H9 (cell line): ENCODE measurements around the gene MB. TPM values are rescaled to one million over a fixed set of nuclear protein-coding genes. Genes with fewer than 3 reads are reported as not detected.

Experiments
- DNase-seq: peaks from one replicate; pipeline ENCODE4 v3.0.0-alpha.2; 2017
- H2AFZ ChIP-seq: one replicate; pipeline ENCODE4 v1.6.1; 2013; ENCODE audit warnings: mild to moderate bottlenecking, low read length, control low read depth, moderate library complexity
- H2AK5ac ChIP-seq: 2 replicates; pipeline ENCODE4 v1.6.1; 2013; ENCODE audit warnings: low read length, control low read depth, mixed read lengths; ENCODE audit not compliant: insufficient read length
- H2BK120ac ChIP-seq: one replicate; pipeline ENCODE4 v1.6.1; 2013; ENCODE audit warnings: low read depth, mild to moderate bottlenecking, low read length, control low read depth, inconsistent platforms; ENCODE audit not compliant: poor library complexity, severe bottlenecking
- H2BK12ac ChIP-seq: 2 replicates; pipeline ENCODE4 v1.6.1; 2013; ENCODE audit warnings: low read length, control low read depth, mixed read lengths, low read depth; ENCODE audit not compliant: insufficient read length
- H2BK15ac ChIP-seq: 2 replicates; pipeline ENCODE4 v1.6.1; 2013; ENCODE audit warnings: low read depth, low read length, control low read depth
- H2BK20ac ChIP-seq: one replicate; pipeline ENCODE4 v1.6.1; 2013; ENCODE audit warnings: low read depth, mild to moderate bottlenecking, low read length, control low read depth, inconsistent platforms; ENCODE audit not compliant: poor library complexity, severe bottlenecking
- H2BK5ac ChIP-seq: 2 replicates; pipeline ENCODE4 v1.6.1; 2013; ENCODE audit warnings: low read length, control low read depth, mixed read lengths; ENCODE audit not compliant: insufficient read length
- H3K14ac ChIP-seq: 2 replicates; pipeline ENCODE4 v1.6.1; 2013; ENCODE audit warnings: low read length, control low read depth; ENCODE audit not compliant: insufficient read depth
- H3K18ac ChIP-seq: 2 replicates; pipeline ENCODE4 v1.6.1; 2013; ENCODE audit warnings: low read depth, mild to moderate bottlenecking, mixed read lengths, low read length, control low read depth; ENCODE audit not compliant: insufficient read length
- H3K23ac ChIP-seq: 2 replicates; pipeline ENCODE4 v1.6.1; 2013; ENCODE audit warnings: low read length, control low read depth, mixed read lengths, low read depth; ENCODE audit not compliant: insufficient read length
- H3K23me2 ChIP-seq: 2 replicates; pipeline ENCODE4 v1.6.1; 2013; ENCODE audit warnings: low read depth, mild to moderate bottlenecking, mixed read lengths, low read length, control low read depth; ENCODE audit not compliant: insufficient read length, poor library complexity, severe bottlenecking
- H3K27ac ChIP-seq: 2 replicates; pipeline ENCODE4 v1.5.1; 2013; ENCODE audit warnings: low read length, control low read depth, mixed read lengths, low read depth; ENCODE audit not compliant: insufficient read length
- H3K27me3 ChIP-seq: 2 replicates; pipeline ENCODE4 v1.6.1; 2013; ENCODE audit warnings: low read length, control low read depth, inconsistent platforms; ENCODE audit not compliant: insufficient read depth
- H3K4ac ChIP-seq: 2 replicates; pipeline ENCODE4 v1.6.1; 2013; ENCODE audit warnings: low read depth, mild to moderate bottlenecking, control low read depth, inconsistent platforms, low read length, moderate library complexity
- H3K4me1 ChIP-seq: 2 replicates; pipeline ENCODE4 v1.6.1; 2013; ENCODE audit warnings: low read length, control low read depth, inconsistent platforms; ENCODE audit not compliant: insufficient read depth
- H3K4me2 ChIP-seq: 2 replicates; pipeline ENCODE4 v1.6.1; 2013; ENCODE audit warnings: low read length, control low read depth, mixed read lengths; ENCODE audit not compliant: insufficient read length, insufficient read depth
- H3K56ac ChIP-seq: 2 replicates; pipeline ENCODE4 v1.6.1; 2013; ENCODE audit warnings: low read depth, mild to moderate bottlenecking, mixed read lengths, low read length, control low read depth; ENCODE audit not compliant: insufficient read length
- H3K79me1 ChIP-seq: 2 replicates; pipeline ENCODE4 v1.6.1; 2013; ENCODE audit warnings: low read depth, mild to moderate bottlenecking, moderate library complexity, low read length, control low read depth, inconsistent platforms; ENCODE audit not compliant: insufficient read depth, poor library complexity, severe bottlenecking
- H3K79me2 ChIP-seq: 2 replicates; pipeline ENCODE4 v1.6.1; 2013; ENCODE audit warnings: low read length, control low read depth, inconsistent platforms; ENCODE audit not compliant: insufficient read depth
- H3K9ac ChIP-seq: 2 replicates; pipeline ENCODE4 v1.6.1; 2013; ENCODE audit warnings: low read length, control low read depth, mixed read lengths; ENCODE audit not compliant: insufficient read length; ENCODE audit errors: extremely low read depth
- H3K9me3 ChIP-seq: one replicate; pipeline ENCODE4 v1.6.1; 2013; ENCODE audit warnings: low read depth, low read length, inconsistent platforms; ENCODE audit not compliant: control insufficient read depth
- H3T11ph ChIP-seq: one replicate; pipeline ENCODE4 v1.6.1; 2013; ENCODE audit warnings: mild to moderate bottlenecking, low read length, control low read depth, inconsistent platforms
- H4K20me1 ChIP-seq: one replicate; pipeline ENCODE4 v1.6.1; 2013; ENCODE audit not compliant: control insufficient read depth, insufficient read length, insufficient read depth
- H4K5ac ChIP-seq: 2 replicates; pipeline ENCODE4 v1.6.1; 2013; ENCODE audit warnings: low read depth, mild to moderate bottlenecking, mixed read lengths, low read length, control low read depth; ENCODE audit not compliant: insufficient read length
- H4K8ac ChIP-seq: replicated peaks from 2 replicates; pipeline ENCODE4 v1.6.1; 2013; ENCODE audit warnings: low read length, control low read depth, mixed read lengths, low read depth; ENCODE audit not compliant: insufficient read length
- H4K91ac ChIP-seq: 2 replicates; pipeline ENCODE4 v1.6.1; 2013; ENCODE audit warnings: low read depth, mild to moderate bottlenecking, moderate library complexity, mixed read lengths, low read length, control low read depth; ENCODE audit not compliant: insufficient read length
- H3K27ac Mint-ChIP-seq, 3 experiments: 2 replicates in 2 of 3; 3 replicates in 1 of 3; pipeline ENCODE4 v1.8.0; 2020 to 2021; ENCODE audit warnings: mixed read lengths in 3 of 3, mild to moderate bottlenecking in 1 of 3, moderate library complexity in 1 of 3
- H3K27me3 Mint-ChIP-seq: 2 replicates; pipeline ENCODE4 v1.8.0; 2021; ENCODE audit warnings: low read depth, mild to moderate bottlenecking, moderate library complexity, mixed read lengths
- H3K36me3 Mint-ChIP-seq, 3 experiments: 2 replicates in 2 of 3; 3 replicates in 1 of 3; pipeline ENCODE4 v1.8.0; 2020 to 2021; ENCODE audit warnings: low read depth in 3 of 3, mixed read lengths in 3 of 3; ENCODE audit not compliant: insufficient read depth in 1 of 3
- H3K4me1 Mint-ChIP-seq, 2 experiments: 2 replicates each; pipeline ENCODE4 v1.8.0; 2020; ENCODE audit warnings: mixed read lengths in 2 of 2
- H3K4me3 Mint-ChIP-seq, 2 experiments: 2 replicates in 1 of 2; 3 replicates in 1 of 2; pipeline ENCODE4 v1.8.0; 2020 to 2021; ENCODE audit warnings: mild to moderate bottlenecking in 2 of 2, mixed read lengths in 2 of 2, moderate library complexity in 1 of 2
- H3K9me3 Mint-ChIP-seq, 2 experiments: 2 replicates in 1 of 2; 3 replicates in 1 of 2; pipeline ENCODE4 v1.8.0; 2020; ENCODE audit warnings: mild to moderate bottlenecking in 2 of 2, mixed read lengths in 2 of 2, moderate library complexity in 1 of 2
- WGBS: extraction: QIAGEN DNeasy Blood & Tissue Kit; methylation state at CpG from one replicate; pipeline ENCODE4 v1.1.7; 2013; ENCODE audit warnings: missing lambda C conversion rate, low lambda C conversion rate, mixed read lengths; ENCODE audit not compliant: insufficient read length; ENCODE audit errors: extremely low coverage; 5-methylcytosine and 5-hydroxymethylcytosine counted together
- total RNA-seq: library from RNA; stranded (reverse); gene quantifications from 2 replicates; pipeline ENCODE4 v1.2.1, GENCODE V29; 2021
- TF ChIP-seq, protein P1 (sequence below): fragments of 200-600 bp; sonication (generic); conservative IDR thresholded peaks from 3 replicates; pipeline ENCODE4 v1.8.0; 2021; ENCODE audit warnings: antibody characterized with exemption, mild to moderate bottlenecking

MB gene
- total RNA-seq, 1 experiment from 2014 or later = 0.55 TPM

- Histone ChIP-seq H2BK12ac (no peak overlapping the region), H3K23me2 (no peaks in the 10 kb centered on the region), H3K9me3 (no peaks in the 10 kb centered on the region), H3K79me2 (no peaks in the 10 kb centered on the region), H4K5ac (peak overlapping the region; percentile 17), H3K56ac (no peak overlapping the region), H3K4ac (no peak overlapping the region), H4K91ac (no peak overlapping the region), H2BK120ac (no peak overlapping the region), H3K23ac (no peak overlapping the region), H2BK5ac (no peak overlapping the region), H3K4me2 (no peak overlapping the region), H2BK20ac (no peak overlapping the region), H4K20me1 (no peaks in the 10 kb centered on the region), H2AFZ (no peak overlapping the region), H3K79me1 (no peaks in the 10 kb centered on the region), H3K9ac (no peak overlapping the region), H4K8ac (no peak overlapping the region), H2AK5ac (no peak overlapping the region), H2BK15ac (no peak overlapping the region), H3K27ac (no peak overlapping the region), H3T11ph (no peak overlapping the region), H3K14ac (no peak overlapping the region), H3K4me1 (no peaks in the 10 kb centered on the region), H3K18ac (no peak overlapping the region), H3K27me3 (no peaks in the 10 kb centered on the region)
- H3K9me3 Mint-ChIP-seq = no peaks in the 10 kb centered on the region
- no peak overlapping the region for H3K4me3 Mint-ChIP-seq
- no peak overlapping the region for H3K27ac Mint-ChIP-seq
- WGBS = 100% methylated on average over 1 of the region's 1 CpG
- DNase-seq = no peak
- peaks cover 7% of the 10 kb centered on the region; the same call in 1 of the 2 replicates for H3K27me3 Mint-ChIP-seq
- TF ChIP-seq, protein P1, sequence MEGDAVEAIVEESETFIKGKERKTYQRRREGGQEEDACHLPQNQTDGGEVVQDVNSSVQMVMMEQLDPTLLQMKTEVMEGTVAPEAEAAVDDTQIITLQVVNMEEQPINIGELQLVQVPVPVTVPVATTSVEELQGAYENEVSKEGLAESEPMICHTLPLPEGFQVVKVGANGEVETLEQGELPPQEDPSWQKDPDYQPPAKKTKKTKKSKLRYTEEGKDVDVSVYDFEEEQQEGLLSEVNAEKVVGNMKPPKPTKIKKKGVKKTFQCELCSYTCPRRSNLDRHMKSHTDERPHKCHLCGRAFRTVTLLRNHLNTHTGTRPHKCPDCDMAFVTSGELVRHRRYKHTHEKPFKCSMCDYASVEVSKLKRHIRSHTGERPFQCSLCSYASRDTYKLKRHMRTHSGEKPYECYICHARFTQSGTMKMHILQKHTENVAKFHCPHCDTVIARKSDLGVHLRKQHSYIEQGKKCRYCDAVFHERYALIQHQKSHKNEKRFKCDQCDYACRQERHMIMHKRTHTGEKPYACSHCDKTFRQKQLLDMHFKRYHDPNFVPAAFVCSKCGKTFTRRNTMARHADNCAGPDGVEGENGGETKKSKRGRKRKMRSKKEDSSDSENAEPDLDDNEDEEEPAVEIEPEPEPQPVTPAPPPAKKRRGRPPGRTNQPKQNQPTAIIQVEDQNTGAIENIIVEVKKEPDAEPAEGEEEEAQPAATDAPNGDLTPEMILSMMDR = no peak
- H3K36me3 Mint-ChIP-seq = no peaks in the 10 kb centered on the region
- peaks cover 9 to 21% of the 10 kb centered on the region in 2 experiments for H3K4me1 Mint-ChIP-seq
Observed at GRCh38 chr22:35618427-35619223, 1.5 kb upstream of the MB start.
